Endodermal cell (in vitro differentiated cells): ENCODE measurements around the gene RIC1. TPM values are rescaled to one million over a fixed set of nuclear protein-coding genes. Genes with fewer than 3 reads are reported as not detected.

ENCODE experiments used
- DNase-seq: peaks from one replicate; pipeline ENCODE4 v3.0.0-alpha.2; 2017
- H3K27ac ChIP-seq: 2 replicates; pipeline ENCODE4 v1.5.1; 2013; ENCODE audit warnings: mild to moderate bottlenecking, low read depth, low read length, moderate library complexity
- H3K27me3 ChIP-seq: 2 replicates; pipeline ENCODE4 v1.6.1; 2013; ENCODE audit warnings: mild to moderate bottlenecking, low read length, moderate library complexity; ENCODE audit not compliant: insufficient read depth, control insufficient read depth, poor library complexity, severe bottlenecking
- H3K36me3 ChIP-seq: 2 replicates; pipeline ENCODE4 v1.7.0; 2013; ENCODE audit warnings: mild to moderate bottlenecking, low read length, moderate library complexity; ENCODE audit not compliant: control insufficient read depth, insufficient read depth
- H3K4me1 ChIP-seq: one replicate; pipeline ENCODE4 v1.7.0; 2013; ENCODE audit warnings: low read length; ENCODE audit not compliant: control insufficient read depth, insufficient read depth
- H3K4me3 ChIP-seq: 2 replicates; pipeline ENCODE4 v1.5.1; 2013; ENCODE audit warnings: mild to moderate bottlenecking, low read length, moderate library complexity
- H3K9ac ChIP-seq: 2 replicates; pipeline ENCODE4 v1.6.1; 2013; ENCODE audit warnings: mild to moderate bottlenecking, low read length, moderate library complexity; ENCODE audit not compliant: poor library complexity, severe bottlenecking; ENCODE audit errors: extremely low read depth
- H3K9me3 ChIP-seq: 2 replicates; pipeline ENCODE4 v1.6.1; 2013; ENCODE audit warnings: mild to moderate bottlenecking, low read length, moderate library complexity; ENCODE audit not compliant: control insufficient read depth
- H3K27ac Mint-ChIP-seq: 2 replicates; pipeline ENCODE4 v1.8.0; 2020; ENCODE audit warnings: mixed read lengths
- H3K27me3 Mint-ChIP-seq: 2 replicates; pipeline ENCODE4 v1.8.0; 2021; ENCODE audit warnings: mild to moderate bottlenecking, mixed read lengths; ENCODE audit not compliant: insufficient read depth
- H3K36me3 Mint-ChIP-seq: 2 replicates; pipeline ENCODE4 v1.8.0; 2020; ENCODE audit warnings: low read depth, mixed read lengths
- H3K4me1 Mint-ChIP-seq: 2 replicates; pipeline ENCODE4 v1.8.0; 2020; ENCODE audit warnings: mixed read lengths
- H3K4me3 Mint-ChIP-seq: 2 replicates; pipeline ENCODE4 v1.8.0; 2020; ENCODE audit warnings: mild to moderate bottlenecking, moderate library complexity, mixed read lengths
- H3K9me3 Mint-ChIP-seq: 2 replicates; pipeline ENCODE4 v1.8.0; 2020; ENCODE audit warnings: mild to moderate bottlenecking, mixed read lengths
- WGBS, 2 experiments: methylation state at CpG; one replicate each; pipeline versions ENCODE4 v1.1.5 to v1.1.7; 2013; ENCODE audit warnings: missing lambda C conversion rate in 2 of 2, mixed read lengths in 1 of 2; ENCODE audit not compliant: insufficient coverage in 1 of 2, insufficient read length in 1 of 2; 5-methylcytosine and 5-hydroxymethylcytosine counted together
- total RNA-seq, 2 donors: library from RNA; stranded (reverse); fragmentation: NEBNext Ultra II Directional in 1 of 2; extraction: Animal tissue kit (Norgen Biotek cat#: 25700) in 1 of 2; gene quantifications; 2 replicates in 1 of 2; 3 replicates in 1 of 2; pipeline ENCODE4 v1.2.1, GENCODE V29; 2021
- TF ChIP-seq, protein P1 (sequence below): fragments of 200-600 bp; sonication (generic); conservative IDR thresholded peaks from 2 replicates; pipeline ENCODE4 v1.5.0; 2021; ENCODE audit warnings: antibody characterized with exemption, mild to moderate bottlenecking

Gene RIC1
- total RNA-seq, 2 donors from 2014 or later = 27.0 to 27.1 TPM

DNA sequence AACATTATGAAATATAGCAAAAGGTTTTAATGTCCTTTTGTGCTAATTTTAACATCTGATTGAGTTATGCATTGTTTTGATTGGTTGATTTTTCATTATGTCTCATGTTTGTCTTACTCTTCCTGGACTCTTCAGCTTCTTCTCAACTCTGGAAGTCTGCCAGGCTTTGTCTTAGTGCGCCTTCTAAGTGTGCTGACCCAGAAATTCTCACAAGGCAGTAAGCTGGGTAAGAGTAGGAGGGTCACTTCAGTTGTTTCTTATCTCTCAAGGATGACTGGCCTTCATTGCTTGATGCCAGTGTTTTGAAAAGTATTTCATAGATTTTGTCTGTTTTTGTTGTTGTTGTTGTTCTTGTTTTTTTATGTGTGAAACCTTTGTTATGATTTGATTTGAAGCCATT is 59.2 kb downstream of the RIC1 start:
- H3K9ac ChIP-seq = no peak overlapping the region
- H3K27ac ChIP-seq = no peak overlapping the region
- peaks cover 8% of the 10 kb centered on the region for H3K9me3 ChIP-seq
- H3K4me1 ChIP-seq = no peaks in the 10 kb centered on the region
- Mint-ChIP-seq H3K27me3 (no peaks in the 10 kb centered on the region), H3K4me1 (peaks cover 3% of the 10 kb centered on the region), H3K27ac (no peak overlapping the region), H3K4me3 (no peak overlapping the region), H3K36me3 (peaks cover 20% of the 10 kb centered on the region), H3K9me3 (peaks cover 23% of the 10 kb centered on the region)
- no peaks in the 10 kb centered on the region for H3K27me3 ChIP-seq
- peaks cover 19% of the 10 kb centered on the region for H3K36me3 ChIP-seq
- WGBS, 2 experiments = 75 to 97% methylated on average over 1 of the region's 1 CpG
- H3K4me3 ChIP-seq = no peak overlapping the region
- TF ChIP-seq, protein P1, sequence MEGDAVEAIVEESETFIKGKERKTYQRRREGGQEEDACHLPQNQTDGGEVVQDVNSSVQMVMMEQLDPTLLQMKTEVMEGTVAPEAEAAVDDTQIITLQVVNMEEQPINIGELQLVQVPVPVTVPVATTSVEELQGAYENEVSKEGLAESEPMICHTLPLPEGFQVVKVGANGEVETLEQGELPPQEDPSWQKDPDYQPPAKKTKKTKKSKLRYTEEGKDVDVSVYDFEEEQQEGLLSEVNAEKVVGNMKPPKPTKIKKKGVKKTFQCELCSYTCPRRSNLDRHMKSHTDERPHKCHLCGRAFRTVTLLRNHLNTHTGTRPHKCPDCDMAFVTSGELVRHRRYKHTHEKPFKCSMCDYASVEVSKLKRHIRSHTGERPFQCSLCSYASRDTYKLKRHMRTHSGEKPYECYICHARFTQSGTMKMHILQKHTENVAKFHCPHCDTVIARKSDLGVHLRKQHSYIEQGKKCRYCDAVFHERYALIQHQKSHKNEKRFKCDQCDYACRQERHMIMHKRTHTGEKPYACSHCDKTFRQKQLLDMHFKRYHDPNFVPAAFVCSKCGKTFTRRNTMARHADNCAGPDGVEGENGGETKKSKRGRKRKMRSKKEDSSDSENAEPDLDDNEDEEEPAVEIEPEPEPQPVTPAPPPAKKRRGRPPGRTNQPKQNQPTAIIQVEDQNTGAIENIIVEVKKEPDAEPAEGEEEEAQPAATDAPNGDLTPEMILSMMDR = no peak
- no peak for DNase-seq

DNA sequence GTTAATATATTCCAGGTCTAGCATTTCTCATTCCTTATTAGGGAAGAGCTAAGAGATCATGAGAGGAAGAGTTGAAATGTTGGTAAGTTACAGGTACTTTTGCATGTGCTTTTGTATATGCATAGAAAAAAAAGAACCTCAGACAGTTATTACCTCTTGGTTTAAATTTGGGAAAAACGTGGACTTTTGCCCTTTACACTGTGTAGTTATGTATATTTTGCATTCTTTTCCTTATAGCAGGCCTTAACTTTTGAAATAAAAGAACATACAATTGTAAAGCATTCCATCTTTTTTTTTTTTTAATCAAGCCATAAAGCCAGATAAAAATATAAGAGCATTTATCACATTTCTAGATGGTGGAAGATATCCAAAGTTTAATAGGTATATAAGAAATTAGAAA is 61.4 kb downstream of the RIC1 start:
- 100% methylated on average over 1 of the region's 1 CpG; no CpG with 5 or more reads in 1 of the 2 experiments for WGBS, 2 experiments
- H3K9me3 ChIP-seq = no peaks in the 10 kb centered on the region
- no peak overlapping the region for H3K27ac ChIP-seq

DNA sequence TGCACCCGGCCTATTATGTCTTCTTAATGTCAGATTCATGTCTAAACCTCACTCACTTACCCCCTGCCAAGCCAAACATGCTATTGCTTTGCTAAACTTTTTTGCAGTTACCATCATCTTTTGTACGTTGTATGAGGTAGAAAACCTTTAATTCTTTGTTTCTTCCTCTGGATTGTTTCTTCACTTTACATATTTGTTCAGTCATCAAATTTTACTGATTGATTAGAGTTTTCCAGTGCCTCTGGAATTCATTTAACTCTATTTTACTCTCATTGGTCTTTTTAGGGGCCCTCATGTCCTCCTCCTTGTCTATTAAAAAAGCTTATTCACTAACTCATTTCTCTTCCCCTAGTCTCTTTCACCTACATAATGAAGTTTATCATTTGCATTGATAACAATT is 67.0 kb downstream of the RIC1 start:
- no peak for DNase-seq
- Histone ChIP-seq H3K27me3 (no peaks in the 10 kb centered on the region), H3K9ac (no peak overlapping the region), H3K4me1 (no peaks in the 10 kb centered on the region), H3K9me3 (no peaks in the 10 kb centered on the region), H3K27ac (no peak overlapping the region), H3K4me3 (no peak overlapping the region), H3K36me3 (peaks cover 24% of the 10 kb centered on the region)
- no peaks in the 10 kb centered on the region for H3K9me3 Mint-ChIP-seq
- WGBS, 2 experiments = 94% methylated on average over 2 of the region's 2 CpGs; no CpG with 5 or more reads in 1 of the 2 experiments
- no peaks in the 10 kb centered on the region for H3K27me3 Mint-ChIP-seq
- H3K4me3 Mint-ChIP-seq = no peak overlapping the region
- H3K36me3 Mint-ChIP-seq = peaks cover 3% of the 10 kb centered on the region
- TF ChIP-seq, protein P1 = no peak
- no peak overlapping the region for H3K27ac Mint-ChIP-seq
- no peaks in the 10 kb centered on the region for H3K4me1 Mint-ChIP-seq

More for the DNA sequence above, 61.4 kb downstream of the RIC1 start:
- Mint-ChIP-seq H3K4me1 (peaks cover 3% of the 10 kb centered on the region), H3K4me3 (no peak overlapping the region), H3K9me3 (peaks cover 5% of the 10 kb centered on the region), H3K27me3 (no peaks in the 10 kb centered on the region), H3K27ac (no peak overlapping the region), H3K36me3 (peaks cover 4% of the 10 kb centered on the region)
- no peaks in the 10 kb centered on the region for H3K27me3 ChIP-seq
- H3K4me1 ChIP-seq = no peaks in the 10 kb centered on the region
- H3K9ac ChIP-seq = no peak overlapping the region
- no peak for DNase-seq
- TF ChIP-seq, protein P1 = no peak
- no peak overlapping the region for H3K4me3 ChIP-seq
- peaks cover 23% of the 10 kb centered on the region for H3K36me3 ChIP-seq
